Transverse colon (tissue), 4 donors: ENCODE results near the gene PDE4D.

Experiments
- CTCF ChIP-seq, 5 experiments: fragments of 200-600 bp in 3 of 5; fragments of 450-650 bp in 2 of 5; sonication (generic) in 3 of 5; IDR thresholded peaks; 1 replicate in 2 of 5; 2 replicates in 3 of 5; pipeline ENCODE4 v1.5.1; 2016 to 2017; ENCODE audit warnings: antibody characterized with exemption in 5 of 5, inconsistent platforms in 3 of 5, mild to moderate bottlenecking in 2 of 5, moderate library complexity in 1 of 5
- EP300 ChIP-seq: sonication (generic); formaldehyde crosslinking; IDR thresholded peaks from one replicate; pipeline ENCODE4 v1.6.1; 2017; ENCODE audit warnings: antibody characterized with exemption, low read depth
- POLR2A ChIP-seq: fragments of 450-650 bp; IDR thresholded peaks from one replicate; pipeline ENCODE4 v1.6.1; 2016; ENCODE audit warnings: antibody characterized with exemption, mild to moderate bottlenecking, moderate library complexity
- POLR2AphosphoS5 ChIP-seq, 3 donors: sonication (generic); formaldehyde crosslinking; IDR thresholded peaks; one replicate each; pipeline ENCODE4 v1.6.1; 2016; ENCODE audit warnings: antibody characterized with exemption in 3 of 3

GRCh38 chr5:59569608-59570334 is 323.8 kb downstream of the PDE4D start:
- TF ChIP-seq CTCF (IDR thresholded peaks at IDR 0.05) (no peak), POLR2AphosphoS5 (IDR thresholded peaks at IDR 0.05) (no peak), POLR2A (no peak), EP300 (no peak)
